Measurements from ENCODE around the gene AZU1. TPM values are rescaled to one million over a fixed set of nuclear protein-coding genes. Genes with fewer than 3 reads are reported as not detected.

Gene AZU1
- total RNA-seq, 1 experiment from 2014 or later, result not detected

DNA sequence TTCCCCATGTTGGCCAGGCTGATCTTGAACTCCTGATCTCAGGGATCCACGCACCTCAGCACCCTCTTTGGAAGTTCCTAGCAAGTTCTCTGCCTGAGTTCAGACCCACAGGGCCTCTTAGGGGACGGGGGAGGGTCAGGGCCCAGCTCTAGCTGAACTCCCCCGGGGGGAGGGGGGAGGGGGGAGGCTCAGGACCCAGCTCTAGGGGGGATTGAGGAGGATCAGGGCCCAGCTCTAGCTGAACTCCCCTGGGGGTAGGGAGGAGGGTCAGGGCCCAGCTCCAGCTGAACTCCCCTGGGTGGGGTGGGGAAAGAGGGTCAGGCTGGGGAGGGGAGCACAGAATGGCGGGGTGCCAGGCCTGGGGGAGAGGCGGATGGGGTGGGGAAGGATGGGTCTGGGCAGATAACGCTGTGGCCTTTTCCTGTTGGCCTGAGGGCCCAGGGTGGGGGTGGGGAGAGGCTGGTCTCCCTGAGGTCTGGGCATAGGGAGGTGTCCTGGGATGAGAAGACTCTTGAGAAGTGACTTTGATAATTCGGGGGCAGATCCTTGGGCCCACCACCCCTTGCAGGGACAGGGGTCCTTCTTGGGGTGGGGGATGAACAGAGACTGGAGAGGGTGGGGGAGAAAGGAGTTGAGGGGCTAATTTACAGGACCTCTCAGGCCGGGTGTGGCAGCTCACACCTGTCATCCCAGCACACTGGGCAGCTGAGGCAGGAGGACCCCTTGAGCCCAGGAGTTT lies 35.9 kb upstream of the AZU1 start:
- H3K4me1 ChIP-seq (replicated peaks), result peaks cover 62% of the 10 kb centered on the region
- DNase-seq (ENCODE audit: low read depth in 1 of 2, low spot score in 2 of 2), result no peak
- H3K27ac ChIP-seq, result peak overlapping the region; percentile 59
- H3K4me3 ChIP-seq, result no peak overlapping the region
- H3K36me3 ChIP-seq, result peaks cover 40% of the 10 kb centered on the region
- no peaks in the 10 kb centered on the region for H3K27me3 ChIP-seq (replicated peaks)
- H3K9me3 ChIP-seq (replicated peaks), result no peaks in the 10 kb centered on the region

DNA sequence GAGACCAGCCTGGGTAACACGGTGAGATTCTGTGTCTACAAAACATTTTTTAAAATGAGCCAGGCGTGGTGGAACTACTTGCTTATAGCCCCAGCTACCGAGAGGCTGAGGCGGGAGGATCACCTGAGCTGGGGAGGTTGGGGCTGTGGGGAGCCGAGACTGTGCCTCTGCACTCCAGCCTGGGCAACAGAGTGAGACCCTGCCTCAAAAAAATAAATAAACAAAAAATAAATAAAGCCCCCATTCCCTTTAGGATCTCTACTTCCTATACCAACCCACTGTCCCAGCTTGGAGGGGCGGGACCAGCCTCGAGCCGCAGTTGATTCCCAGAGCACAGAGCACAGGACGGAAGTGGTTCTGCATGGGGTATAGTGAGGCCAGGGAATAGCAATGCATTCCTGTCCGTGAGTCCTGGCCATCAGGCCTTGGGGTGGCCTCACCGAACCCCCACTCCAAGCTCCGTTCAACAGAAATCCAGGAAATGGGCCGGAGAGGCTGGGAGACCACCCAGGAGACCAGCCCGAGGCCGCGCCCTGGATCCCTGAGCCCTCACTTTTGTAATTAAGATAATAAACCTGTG lies 35.2 kb upstream of the AZU1 start:
- Histone ChIP-seq H3K27me3 (replicated peaks) (no peaks in the 10 kb centered on the region), H3K4me3 (no peak overlapping the region), H3K4me1 (replicated peaks) (peaks cover 58% of the 10 kb centered on the region), H3K9me3 (replicated peaks) (no peaks in the 10 kb centered on the region), H3K36me3 (peaks cover 33% of the 10 kb centered on the region), H3K27ac (peak overlapping the region; percentile 59)
- peak; percentile 69 to 84 for DNase-seq (ENCODE audit: low read depth in 1 of 2, low spot score in 2 of 2)

DNA sequence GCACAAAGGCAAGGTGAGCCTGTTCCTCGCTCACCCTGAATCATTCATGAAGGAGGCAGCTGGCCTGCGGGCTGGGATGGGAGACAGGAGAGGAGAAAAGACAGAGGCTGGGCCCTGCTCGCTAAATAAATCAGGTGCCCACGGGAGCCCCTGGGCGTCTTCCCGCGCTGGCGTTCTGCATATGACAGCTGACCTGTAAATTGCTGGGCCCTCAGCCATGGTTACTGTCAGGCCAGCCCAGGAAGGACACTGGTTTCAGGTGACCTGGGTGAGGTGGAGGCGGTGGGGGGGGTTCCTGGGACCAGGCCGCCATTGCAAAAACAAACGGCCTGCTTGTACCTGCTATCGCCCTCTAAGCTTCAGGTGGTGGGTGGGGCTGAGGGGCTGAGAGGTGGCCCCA lies 33.8 kb upstream of the AZU1 start:
- Histone ChIP-seq H3K27ac (no peak overlapping the region), H3K4me1 (replicated peaks) (peaks cover 44% of the 10 kb centered on the region), H3K36me3 (peaks cover 30% of the 10 kb centered on the region), H3K9me3 (replicated peaks) (no peaks in the 10 kb centered on the region), H3K4me3 (no peak overlapping the region), H3K27me3 (replicated peaks) (no peaks in the 10 kb centered on the region)
- DNase-seq (ENCODE audit: low read depth in 1 of 2, low spot score in 2 of 2), result no peak

- Histone ChIP-seq H3K27me3 (replicated peaks) (no peaks in the 10 kb centered on the region), H3K27ac (no peak overlapping the region), H3K4me1 (replicated peaks) (peaks cover 40% of the 10 kb centered on the region), H3K36me3 (peaks cover 36% of the 10 kb centered on the region), H3K9me3 (replicated peaks) (no peaks in the 10 kb centered on the region), H3K4me3 (no peak overlapping the region)
- no peak for DNase-seq (ENCODE audit: low read depth in 1 of 2, low spot score in 2 of 2)
Observed at GRCh38 chr19:795073-795611, 32.5 kb upstream of the AZU1 start.

- no peak overlapping the region for H3K27ac ChIP-seq
- no peaks in the 10 kb centered on the region for H3K27me3 ChIP-seq (replicated peaks)
- peak in 1 of 2 experiments; percentile 43 for DNase-seq (ENCODE audit: low read depth in 1 of 2, low spot score in 2 of 2)
- peak overlapping the region; percentile 40; the same call in 1 of the 2 replicates for H3K4me3 ChIP-seq
- peaks cover 36% of the 10 kb centered on the region for H3K36me3 ChIP-seq
- H3K9me3 ChIP-seq (replicated peaks), result no peaks in the 10 kb centered on the region
- peaks cover 40% of the 10 kb centered on the region for H3K4me1 ChIP-seq (replicated peaks)
Observed at GRCh38 chr19:795691-796581, 31.7 kb upstream of the AZU1 start.

- Histone ChIP-seq H3K27me3 (replicated peaks) (no peaks in the 10 kb centered on the region), H3K4me1 (replicated peaks) (peaks cover 42% of the 10 kb centered on the region), H3K4me3 (peak within 1 kb of the TSS; percentile 95), H3K27ac (peak within 1 kb of the TSS; percentile 93), H3K9me3 (replicated peaks) (no peaks in the 10 kb centered on the region), H3K36me3 (peaks cover 42% of the 10 kb centered on the region)
- peak; percentile 100 for DNase-seq (ENCODE audit: low read depth in 1 of 2, low spot score in 2 of 2)
Observed at GRCh38 chr19:796692-797527, 30.7 kb upstream of the AZU1 start, which contains the start of gene PTBP1. TSS of gene PTBP1 (plus strand) at chr19:797452. CDS start at chr19:797498, 46 bp downstream.

- Histone ChIP-seq H3K4me3 (peak overlapping the region; percentile 95), H3K27me3 (replicated peaks) (no peaks in the 10 kb centered on the region), H3K27ac (peak overlapping the region; percentile 93), H3K36me3 (peaks cover 50% of the 10 kb centered on the region), H3K4me1 (replicated peaks) (peaks cover 35% of the 10 kb centered on the region), H3K9me3 (replicated peaks) (no peaks in the 10 kb centered on the region)
- peak; percentile 88 to 92 for DNase-seq (ENCODE audit: low read depth in 1 of 2, low spot score in 2 of 2)
Observed at GRCh38 chr19:797528-798414, 29.9 kb upstream of the AZU1 start.

GRCh38 chr19:798415-799075 lies 29.1 kb upstream of the AZU1 start:
- DNase-seq (ENCODE audit: low read depth in 1 of 2, low spot score in 2 of 2), result peak in 1 of 2 experiments; percentile 40
- Histone ChIP-seq H3K27ac (peak overlapping the region; percentile 93), H3K4me3 (peak overlapping the region; percentile 95), H3K27me3 (replicated peaks) (no peaks in the 10 kb centered on the region), H3K4me1 (replicated peaks) (peaks cover 32% of the 10 kb centered on the region), H3K36me3 (peaks cover 58% of the 10 kb centered on the region), H3K9me3 (replicated peaks) (no peaks in the 10 kb centered on the region)

- H3K27me3 ChIP-seq (replicated peaks), result no peaks in the 10 kb centered on the region
- peaks cover 32% of the 10 kb centered on the region for H3K4me1 ChIP-seq (replicated peaks)
- H3K27ac ChIP-seq, result no peak overlapping the region
- DNase-seq (ENCODE audit: low read depth in 1 of 2, low spot score in 2 of 2), result peak; percentile 61 to 66
- peak overlapping the region; percentile 95 for H3K4me3 ChIP-seq
- no peaks in the 10 kb centered on the region for H3K9me3 ChIP-seq (replicated peaks)
- H3K36me3 ChIP-seq, result peaks cover 65% of the 10 kb centered on the region
Observed at GRCh38 chr19:799076-799881, 28.4 kb upstream of the AZU1 start.

GRCh38 chr19:800360-801029 lies 27.1 kb upstream of the AZU1 start:
- no peak overlapping the region for H3K27ac ChIP-seq
- H3K27me3 ChIP-seq (replicated peaks), result no peaks in the 10 kb centered on the region
- peak in 1 of 2 experiments; percentile 44 for DNase-seq (ENCODE audit: low read depth in 1 of 2, low spot score in 2 of 2)
- peak overlapping the region; percentile 4 for H3K4me3 ChIP-seq
- H3K36me3 ChIP-seq, result peaks cover 78% of the 10 kb centered on the region
- H3K4me1 ChIP-seq (replicated peaks), result peaks cover 32% of the 10 kb centered on the region
- H3K9me3 ChIP-seq (replicated peaks), result no peaks in the 10 kb centered on the region

Measured in SJSA1 (cell line).